Left cardiac atrium (tissue), 4 donors: ENCODE data around the gene ZFR2. TPM values are rescaled to one million over a fixed set of nuclear protein-coding genes. Genes with fewer than 3 reads are reported as not detected.

ENCODE experiments used
- ATAC-seq, 2 donors: fragments of 200-7000 bp; cut with Tn5 transposase; one replicate each; pipeline ENCODE4 v1.9.1; 2020; ENCODE audit warnings: mild to moderate bottlenecking in 2 of 2, moderate library complexity in 2 of 2
- DNase-seq: peaks from one replicate; pipeline ENCODE4 v3.0.0-alpha.2; 2020
- intact Hi-C, 2 donors: fragments of 100-400 bp; cut with DNase I; formaldehyde crosslinking; loops; one replicate each; pipeline versions ENCODE4 v1.14.1 to v1.15.1; 2022 to 2023
- total RNA-seq, 2 donors: library from RNA; stranded (reverse); fragmentation: NEBNext Ultra II Directional; extraction: Animal tissue kit (Norgen Biotek cat#: 25700); gene quantifications; one replicate each; pipeline ENCODE4 v1.2.1, GENCODE V29; 2021
- donor health status: DM: no; HTN: yes; CAD: no.
- donor health status: DM: no; HTN: yes; CAD: no; lungs with severe emphysema.
- donor health status: DM: yes; HTN: yes; CAD: no.
- donor health status: Dilated cardiomyopathy.

Gene ZFR2
- total RNA-seq, 2 donors from 2014 or later, result 0.29 to 0.35 TPM

DNA sequence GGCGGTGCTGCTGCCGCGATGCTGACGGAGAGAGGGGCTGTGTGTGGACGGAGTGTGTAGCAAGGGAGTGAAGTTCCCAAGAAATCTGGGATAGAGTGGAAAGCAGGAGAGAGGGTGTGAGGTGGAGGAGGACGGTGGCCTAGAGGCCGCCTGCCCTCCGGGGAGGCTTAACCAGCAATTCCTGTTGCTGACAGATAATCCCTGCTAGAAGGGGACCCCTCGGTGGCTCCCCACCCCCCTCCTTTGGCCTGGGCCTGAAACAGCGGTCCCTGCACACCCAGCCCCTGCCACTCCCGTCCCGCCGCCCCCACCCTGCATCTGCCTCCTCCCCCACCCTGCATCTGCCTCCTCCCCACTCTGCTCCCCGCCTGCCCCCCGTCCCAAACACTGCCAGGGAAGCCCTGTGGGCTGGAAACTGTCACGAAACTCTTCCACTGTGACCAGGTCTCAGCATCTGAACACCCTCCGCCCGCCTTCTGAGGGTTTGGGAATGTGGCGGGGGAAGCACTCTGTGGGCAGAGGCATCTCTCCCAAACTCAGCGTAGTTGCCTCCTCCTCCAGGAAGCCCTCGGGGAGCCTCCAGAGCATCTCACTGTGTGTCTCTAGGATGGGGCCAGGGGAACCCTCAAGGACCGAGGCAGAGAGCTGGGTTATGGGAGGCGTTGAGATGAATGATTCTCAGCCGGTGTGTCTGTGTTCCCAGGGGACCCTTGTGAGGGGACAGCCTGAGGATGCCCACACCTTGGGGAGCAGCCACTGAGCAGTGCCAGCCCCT lies 65.5 kb downstream of the ZFR2 start:
- DNase-seq, result no peak
- no peak for ATAC-seq
- intact Hi-C loops, result no loop called here

DNA sequence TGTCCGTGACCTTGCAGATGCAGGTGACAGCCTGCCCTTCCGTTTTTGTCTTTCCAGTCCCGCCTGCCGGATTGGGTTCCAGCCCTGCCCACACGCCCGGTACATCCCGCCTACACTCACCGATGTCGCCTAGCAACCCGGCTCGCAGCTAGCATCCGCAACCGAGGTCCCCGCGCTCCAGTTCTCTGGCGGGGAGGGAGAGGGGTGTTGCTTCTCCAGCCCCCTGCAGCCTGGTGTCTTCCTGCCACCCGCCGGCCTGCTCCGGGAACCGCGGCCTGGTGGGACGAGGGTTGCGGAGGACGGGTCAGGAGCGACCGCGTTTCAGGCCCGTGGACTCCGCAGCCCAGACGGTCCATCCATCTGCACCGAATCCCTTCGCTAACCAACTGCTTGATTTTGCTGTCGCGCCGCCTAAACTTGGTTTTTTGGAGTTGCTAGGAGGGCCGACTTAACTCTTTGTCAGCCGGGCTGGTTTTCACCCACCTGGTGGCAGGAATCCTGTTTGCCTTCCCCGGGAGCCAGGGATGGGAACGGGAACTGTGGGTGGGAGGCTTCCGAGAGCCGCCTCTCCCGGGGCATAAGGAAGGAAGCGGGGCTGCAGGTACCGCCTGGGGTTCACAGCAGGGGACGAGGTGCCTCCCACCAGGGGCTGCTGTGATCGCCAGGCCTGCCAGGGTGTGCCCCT lies 67.3 kb downstream of the ZFR2 start:
- intact Hi-C loops, result no loop called here
- ATAC-seq (peak; percentile 59 to 65), DNase-seq (peak; percentile 53)

DNA sequence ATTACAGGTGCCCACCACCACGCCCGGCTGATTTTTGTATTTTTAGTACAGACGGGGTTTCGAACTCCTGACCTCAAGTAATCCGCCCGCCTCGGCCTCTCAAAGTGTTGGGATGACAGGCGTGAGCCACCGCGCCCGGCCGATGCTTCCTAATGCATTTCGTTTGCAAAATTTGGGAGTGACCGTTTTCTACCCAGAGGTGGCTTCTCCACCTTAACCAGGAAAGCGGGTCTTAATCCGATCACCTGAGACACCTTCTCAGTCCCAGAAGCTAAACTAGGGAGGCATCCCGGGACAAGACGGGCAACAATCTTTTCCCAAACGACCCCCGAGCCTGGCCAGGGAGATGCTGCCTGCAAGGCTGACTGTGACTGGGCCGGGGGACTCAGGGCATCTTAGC lies 67.8 kb downstream of the ZFR2 start:
- DNase-seq, result no peak
- ATAC-seq, result no peak
- intact Hi-C loops, result no loop called here

DNA sequence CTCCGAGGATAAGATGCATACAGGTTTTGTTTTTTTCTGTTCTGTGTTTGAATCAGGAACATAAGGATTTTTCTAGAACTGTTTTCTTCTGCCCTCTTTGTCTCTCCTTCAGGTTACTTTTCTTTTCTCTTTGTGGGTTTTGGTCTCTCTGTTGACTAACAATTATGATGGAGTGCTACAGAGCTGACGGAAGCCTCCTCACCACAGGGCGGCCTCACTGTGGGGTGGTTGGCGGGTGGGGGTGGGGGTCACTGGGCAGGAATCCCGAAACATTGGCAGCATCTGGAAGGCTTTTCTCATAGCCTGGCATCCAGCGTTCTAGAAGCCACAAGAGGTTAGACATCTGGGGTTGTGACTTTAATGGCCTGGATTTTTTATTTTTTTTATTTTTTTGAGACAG lies 70.7 kb downstream of the ZFR2 start:
- ATAC-seq, result no peak
- intact Hi-C loops, result no loop called here
- DNase-seq, result no peak

DNA sequence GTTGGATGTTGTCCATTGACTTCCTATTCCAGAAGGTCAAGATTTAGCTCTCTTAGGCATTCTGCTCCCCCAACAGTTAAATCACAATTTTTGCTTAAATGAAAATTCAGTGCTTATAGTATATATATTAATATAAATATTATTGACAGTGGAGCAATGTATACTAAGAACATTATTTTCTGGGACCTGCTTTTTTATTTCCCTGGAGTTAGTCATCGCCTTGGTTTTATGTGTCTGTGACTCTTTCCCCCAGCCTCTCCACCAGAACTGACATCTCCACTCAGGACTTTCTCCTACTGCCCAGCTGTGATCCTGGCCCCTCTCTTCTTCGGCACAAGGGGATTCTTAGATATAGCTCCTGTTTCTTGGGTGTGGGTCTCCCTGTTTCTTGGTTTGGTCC lies 72.5 kb downstream of the ZFR2 start:
- DNase-seq (no peak), ATAC-seq (no peak)
- intact Hi-C loops, result no loop called here

DNA sequence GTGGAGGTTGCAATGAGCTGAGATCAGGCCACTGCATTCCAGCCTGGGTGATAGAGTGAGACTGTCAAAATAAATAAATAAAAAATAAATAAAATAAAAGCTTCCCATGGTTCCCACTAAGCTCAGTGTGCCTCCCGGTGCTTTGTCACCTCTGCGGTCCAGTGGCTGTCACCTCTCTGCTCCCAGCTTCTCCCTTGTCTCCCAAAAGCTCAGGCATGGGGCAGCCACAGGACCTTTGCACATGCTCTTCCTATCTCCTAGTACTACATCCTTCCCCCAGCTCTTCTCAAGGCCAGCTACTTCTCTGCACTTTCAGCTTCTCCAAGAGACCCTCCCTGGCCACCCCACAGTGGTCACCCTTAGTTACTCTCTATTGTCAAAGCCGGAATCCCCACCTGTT lies 75.0 kb downstream of the ZFR2 start:
- intact Hi-C loops, result no loop called here
- DNase-seq, result no peak
- no peak for ATAC-seq

DNA sequence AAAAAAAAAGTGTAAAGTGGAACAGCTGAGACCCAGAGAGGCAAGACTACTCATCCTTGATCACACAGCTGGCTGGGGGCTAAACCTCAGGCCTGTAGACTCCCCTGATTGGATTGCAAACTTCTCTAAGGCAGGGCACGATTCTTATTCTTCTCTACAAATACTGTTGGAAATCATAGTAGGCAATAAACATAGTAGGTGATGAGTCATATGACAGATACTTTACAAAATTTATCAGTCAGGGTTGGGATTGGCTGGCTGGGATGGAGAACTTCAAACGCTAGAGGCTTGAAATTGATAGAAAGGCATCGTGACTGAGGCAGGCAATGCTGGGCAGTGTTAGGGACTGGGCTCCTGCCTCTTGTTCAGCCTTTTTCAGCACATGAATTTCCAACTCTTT lies 76.7 kb downstream of the ZFR2 start:
- intact Hi-C loops, result no loop called here
- DNase-seq (no peak), ATAC-seq (no peak)

DNA sequence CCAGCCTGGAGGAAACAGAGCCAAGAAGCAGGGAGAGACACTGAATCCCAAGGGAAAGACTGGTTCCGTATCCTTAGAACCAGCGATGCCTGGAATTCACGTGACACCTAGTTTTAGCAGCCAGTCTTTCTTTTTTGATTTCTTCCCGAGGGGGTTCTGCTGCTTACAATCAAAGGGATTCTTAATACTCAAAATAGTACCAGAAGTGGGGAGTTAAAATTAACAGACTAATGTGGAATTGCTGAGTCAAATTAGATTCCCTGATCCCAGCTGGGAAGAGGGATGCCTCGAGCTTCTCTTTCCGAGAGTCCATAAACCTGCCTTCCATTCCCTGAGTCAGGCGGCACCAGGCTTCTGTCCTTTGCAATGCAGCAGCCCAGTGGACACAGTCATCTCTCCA lies 77.9 kb downstream of the ZFR2 start:
- intact Hi-C loops, result no loop called here
- no peak for DNase-seq
- no peak for ATAC-seq

DNA sequence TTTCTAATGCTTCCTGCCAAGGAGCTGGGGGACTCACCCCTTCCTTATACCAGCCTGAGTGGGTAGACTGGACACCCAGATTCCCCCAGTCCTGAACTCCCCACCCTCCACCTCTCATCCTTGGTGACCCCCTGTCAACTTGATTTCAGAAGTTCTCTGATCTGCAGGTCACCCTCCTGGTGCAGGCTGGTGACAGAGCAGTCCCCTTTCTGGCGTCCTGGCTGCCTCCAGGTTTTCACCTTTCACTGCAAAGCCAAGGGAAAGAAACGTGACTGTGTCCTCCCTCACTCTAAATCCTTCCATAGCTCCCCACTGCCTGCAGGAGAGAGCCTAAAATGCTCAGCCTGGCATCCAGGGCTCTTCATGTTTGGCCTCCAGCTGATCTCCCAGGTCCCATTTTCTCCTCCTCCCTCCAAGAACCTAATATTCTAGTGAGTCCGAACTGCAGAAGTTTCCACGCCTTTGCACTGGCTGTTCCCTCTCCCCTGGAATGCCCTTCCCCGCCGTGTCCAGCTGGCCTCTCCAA lies 78.6 kb downstream of the ZFR2 start:
- intact Hi-C loops, result no loop called here
- ATAC-seq (no peak), DNase-seq (no peak)

DNA sequence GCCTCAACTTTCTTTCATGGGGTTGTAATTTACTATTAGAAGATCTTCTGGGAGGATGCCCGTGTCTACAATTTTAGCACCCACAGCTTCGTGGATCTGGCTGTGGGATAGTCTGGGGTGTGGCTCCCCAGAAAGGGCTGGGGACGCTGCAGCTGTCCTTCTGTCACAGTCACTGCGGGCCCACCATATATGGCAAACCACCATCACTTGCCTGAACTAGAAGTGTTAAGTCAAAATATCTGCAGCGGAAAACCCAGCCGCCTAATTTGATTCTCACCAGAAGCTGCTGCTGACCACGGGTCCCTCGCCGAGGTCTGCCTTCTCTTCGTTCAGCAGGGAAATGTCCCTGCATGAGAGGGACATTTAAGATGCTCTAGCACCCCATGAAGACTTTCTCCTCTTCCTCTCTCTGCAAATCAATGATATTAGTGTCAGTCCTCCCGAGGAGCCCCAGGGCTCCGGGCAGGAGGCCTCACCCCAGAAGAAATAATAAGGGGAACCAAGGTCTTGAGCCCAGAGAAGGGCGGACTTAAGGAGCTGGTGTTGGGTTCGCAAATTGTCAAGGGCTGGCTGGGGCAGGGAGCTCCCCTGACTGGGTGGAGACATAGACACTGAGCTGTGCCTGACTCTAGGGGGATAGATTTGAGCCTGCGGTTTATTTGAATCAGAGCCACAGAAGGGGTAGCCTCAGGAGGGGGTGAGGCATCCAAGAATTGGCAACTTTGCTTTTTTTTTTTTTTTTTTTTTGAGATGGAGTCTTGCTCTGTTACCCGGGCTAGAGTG lies 79.7 kb downstream of the ZFR2 start:
- intact Hi-C loops, result no loop called here

DNA sequence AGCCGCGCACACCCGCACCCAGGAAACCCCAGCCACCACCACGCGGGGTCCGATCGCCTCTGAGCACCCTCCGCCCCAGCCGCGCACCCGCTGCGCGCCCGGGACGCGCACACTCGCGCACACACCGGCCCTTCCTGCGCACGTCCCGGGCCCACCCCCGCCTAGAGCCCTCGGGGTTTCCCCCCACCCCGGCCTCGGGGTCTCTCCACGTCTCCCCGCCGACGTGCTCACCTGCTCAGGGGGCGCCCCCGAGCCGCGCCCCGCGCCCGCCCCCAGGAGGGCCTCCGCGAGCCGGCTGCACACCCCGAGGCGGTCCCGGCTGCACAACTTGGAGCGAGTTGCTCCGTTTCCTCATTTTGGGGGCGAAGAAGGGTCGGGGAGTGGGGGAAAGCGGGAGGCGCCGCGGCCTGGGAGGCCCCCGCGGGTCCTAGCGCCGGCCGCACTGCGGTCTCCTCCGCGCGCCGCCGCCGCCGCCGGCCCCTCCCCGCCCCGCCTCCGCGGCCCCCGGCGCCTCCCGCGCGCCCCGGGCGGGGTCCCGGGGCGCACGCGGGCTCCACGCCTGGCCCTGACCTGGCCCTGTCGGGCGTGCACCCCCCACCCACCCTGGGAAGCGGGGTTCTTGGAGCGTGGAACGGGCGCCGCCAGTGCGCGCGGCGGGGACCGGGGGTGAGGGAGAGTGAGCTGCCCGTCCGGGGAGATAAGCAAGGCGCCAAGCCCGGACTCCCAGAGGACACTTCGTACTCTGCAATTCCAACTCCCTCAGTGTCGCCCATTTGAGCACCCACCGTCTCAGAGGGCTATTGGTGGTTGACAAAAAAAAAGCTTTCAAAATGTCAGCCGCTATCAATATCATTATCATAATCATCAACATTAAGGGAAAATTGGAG lies 82.7 kb downstream of the ZFR2 start, which contains the start of gene MATK:
MATK (minus strand) TSS at position 444 of the 887 bp plus-strand sequence. CDS start 1,246 bp downstream, outside the sequence.
- peak in 1 of 2 donors; percentile 36 for ATAC-seq
- no peak for DNase-seq
- intact Hi-C loops, result no loop called here

More for the DNA sequence above, 79.7 kb downstream of the ZFR2 start:
- no peak for DNase-seq
- ATAC-seq, result no peak

DNA sequence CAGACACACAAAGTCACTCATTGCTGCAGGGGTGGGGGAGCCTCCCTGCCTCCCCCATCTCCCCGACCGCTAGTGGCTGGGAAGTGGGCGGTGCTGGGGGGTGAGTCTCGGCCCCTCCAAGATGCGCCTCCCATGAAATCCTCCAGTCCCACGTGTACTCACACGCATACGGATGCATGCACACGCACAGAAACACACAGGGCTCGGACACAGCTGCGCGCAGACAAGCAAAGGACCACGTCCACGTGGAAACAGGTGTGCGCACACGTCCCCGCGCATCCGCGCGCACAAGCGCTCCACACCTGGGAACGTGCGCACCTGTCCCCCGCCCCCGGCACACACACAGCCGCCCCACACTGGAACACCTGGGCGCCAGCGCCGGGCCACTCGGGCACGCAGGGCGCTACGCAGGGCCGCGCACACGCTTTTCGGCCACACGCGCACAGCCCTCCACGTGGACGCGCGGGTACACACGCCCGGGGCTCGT lies 83.3 kb downstream of the ZFR2 start:
- DNase-seq (no peak), ATAC-seq (no peak)
- intact Hi-C loops, result no loop called here

DNA sequence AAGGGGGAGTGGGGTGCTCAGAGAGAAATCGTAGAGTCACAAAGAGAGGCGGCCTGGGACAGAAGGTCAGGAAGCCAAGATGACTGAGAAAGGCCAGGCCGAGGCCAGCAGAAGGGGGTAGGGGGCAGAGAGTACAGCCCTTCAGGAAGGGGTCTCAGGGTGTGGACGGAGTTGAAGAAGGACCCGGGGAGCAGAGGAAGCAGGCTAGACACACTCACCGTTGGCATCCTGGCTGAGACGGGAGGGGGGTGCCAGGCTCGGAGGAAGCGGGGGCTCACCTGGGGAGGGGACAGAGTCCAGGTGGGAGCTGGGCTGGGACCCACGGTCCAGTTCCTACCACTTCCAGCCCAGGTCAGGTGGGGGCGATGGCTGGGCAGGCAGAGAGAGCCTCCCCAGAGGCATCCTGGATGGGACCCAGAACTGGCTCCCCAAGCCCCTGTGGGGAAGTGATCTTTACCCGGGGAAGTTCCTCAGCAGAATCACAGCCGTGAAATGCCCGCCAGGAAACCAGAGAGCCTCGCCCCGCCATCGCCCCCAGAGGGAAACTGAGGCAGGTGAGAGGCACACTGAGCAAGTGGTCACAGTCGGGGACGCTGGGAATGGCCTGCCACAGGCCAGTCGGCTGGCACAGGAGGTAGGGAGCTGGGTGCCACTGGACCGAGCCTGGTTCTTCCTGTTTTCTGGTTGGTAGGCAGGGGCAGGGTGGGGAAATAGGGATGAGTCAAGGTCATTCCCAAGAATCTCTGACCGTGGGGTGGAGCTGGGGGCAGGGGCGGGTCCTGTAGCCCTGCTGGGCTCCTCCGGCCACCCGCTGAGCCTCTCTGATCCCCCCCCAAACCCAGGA lies 84.0 kb downstream of the ZFR2 start:
- ATAC-seq, result peak in 1 of 2 donors; percentile 19
- intact Hi-C loops, result no loop called here

DNA sequence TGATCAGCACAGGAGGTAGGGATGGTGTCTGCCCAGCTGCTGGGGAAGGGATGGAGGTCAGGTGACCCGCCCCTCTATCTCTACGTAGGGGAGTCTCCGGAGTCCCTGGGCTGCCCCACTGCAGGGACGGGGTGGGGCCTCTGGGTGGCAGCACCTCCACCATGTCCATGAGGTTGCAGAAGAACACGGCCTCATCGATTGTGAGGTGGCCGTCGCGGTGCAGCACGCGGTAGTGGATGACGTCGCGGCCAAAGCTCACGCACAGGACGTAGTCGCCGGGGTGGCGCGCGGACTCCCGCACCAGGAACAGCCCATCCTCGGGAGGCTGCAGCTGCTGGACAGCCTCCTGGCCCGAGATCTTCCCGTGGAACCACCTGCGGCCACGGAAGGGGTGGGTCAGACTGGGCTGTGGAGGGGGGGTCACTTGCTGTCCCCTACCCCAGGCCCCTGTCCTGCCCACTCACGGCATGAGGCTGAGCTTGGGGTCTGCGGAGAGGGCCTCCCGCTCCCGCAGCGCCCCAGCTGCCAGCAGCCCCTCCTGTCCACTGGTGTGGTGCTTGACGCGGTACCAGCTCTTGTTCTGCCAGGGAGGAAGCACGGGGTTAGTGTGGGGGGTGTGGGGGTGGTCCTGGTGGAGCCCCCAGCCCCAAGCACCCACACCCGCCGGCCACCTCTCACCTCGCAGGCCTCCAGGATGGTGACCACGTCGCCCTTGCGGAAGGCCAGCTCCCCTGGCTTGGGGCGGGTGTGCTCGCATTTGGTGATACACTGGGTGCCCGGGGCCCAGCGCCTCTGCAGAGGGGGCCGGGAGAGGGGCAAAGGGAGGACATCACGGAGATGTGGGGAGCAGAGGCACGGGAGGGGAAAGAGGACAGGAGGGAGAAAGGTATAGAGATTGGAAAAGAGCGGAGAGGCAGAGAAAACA lies 84.9 kb downstream of the ZFR2 start:
- DNase-seq, result no peak
- ATAC-seq, result no peak
- intact Hi-C loops, result no loop called here

More for the DNA sequence above, 84.0 kb downstream of the ZFR2 start:
- no peak for DNase-seq

DNA sequence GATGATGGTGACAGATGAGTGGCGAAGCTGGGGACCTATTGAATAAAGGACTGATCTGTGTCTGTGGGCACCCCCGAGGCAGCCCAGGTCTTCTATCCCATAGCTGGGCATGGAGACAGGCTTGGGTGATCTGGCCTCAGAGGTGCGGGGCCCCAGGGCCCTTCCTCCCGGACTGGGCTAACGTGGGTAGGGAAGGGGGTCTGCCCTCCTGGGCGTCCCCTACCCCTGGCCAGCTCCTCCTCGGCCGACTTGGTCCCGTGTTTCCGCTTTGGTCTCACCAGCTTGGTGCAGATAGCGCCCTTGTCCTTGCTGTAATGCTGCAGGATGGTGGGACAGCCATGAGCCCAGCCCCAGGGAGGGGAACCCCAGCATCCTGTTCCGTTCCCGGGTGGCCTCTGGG lies 85.9 kb downstream of the ZFR2 start:
- no peak for DNase-seq
- intact Hi-C loops, result no loop called here
- no peak for ATAC-seq

DNA sequence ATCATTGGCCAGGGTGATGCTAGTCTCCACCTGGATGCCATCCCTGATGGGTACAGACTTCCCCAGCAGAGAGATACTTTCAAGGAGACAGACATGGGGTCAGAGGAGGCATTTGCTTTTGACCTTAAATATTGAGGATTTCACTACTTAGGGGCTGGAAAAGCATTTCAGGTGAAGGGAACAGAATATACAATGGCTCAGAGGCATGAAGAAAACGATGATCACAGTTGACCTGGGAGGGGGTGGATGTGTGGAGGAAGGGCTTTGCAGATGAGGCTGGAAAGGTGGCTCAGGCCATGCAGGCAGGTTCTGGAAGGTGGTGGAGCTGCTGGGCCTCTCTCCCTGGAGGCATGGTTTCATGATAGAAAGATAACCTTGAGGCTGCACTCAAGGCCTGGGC lies 86.5 kb downstream of the ZFR2 start:
- DNase-seq (no peak), ATAC-seq (no peak)
- intact Hi-C loops, result no loop called here

DNA sequence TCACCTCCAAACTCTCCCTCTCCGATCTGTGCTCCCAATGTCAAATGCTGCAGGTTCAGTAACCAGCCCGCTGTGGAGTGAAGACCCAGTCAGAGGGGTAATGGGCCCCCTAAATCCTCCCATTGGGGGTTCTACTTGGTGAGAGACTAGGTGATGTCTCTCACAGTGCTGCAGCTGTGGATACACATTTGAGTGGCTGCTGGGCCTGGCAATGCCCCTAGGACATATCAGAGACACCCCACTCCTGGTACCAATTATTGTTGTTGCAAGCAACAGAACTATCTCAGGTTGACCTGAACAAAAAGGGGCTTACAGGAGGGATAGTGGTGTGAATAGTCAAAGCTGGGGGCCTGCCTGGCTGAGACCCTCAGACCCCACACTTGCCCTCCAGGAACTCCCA lies 87.2 kb downstream of the ZFR2 start:
- ATAC-seq (no peak), DNase-seq (no peak)
- intact Hi-C loops, result no loop called here
